Activated T-helper 2 cell treated with anti-CD3 and anti-CD28 coated beads, Interferon-gamma antibody, Interleukin-2, Interleukin-4, amounts not matched to agents 10 μg/mL and 5 μg/mL and 100 μg/mL, durations not matched to agents 14 hours and 24 hours and 36 hours (primary cell): ENCODE data around the gene CELA2B. TPM values are rescaled to one million over a fixed set of nuclear protein-coding genes. Genes with fewer than 3 reads are reported as not detected.
"Not testable (repeated sequence)": the region's sequence is repeated elsewhere in the genome, so short reads cannot be mapped to it uniquely, and the experiment has no call there.

Source experiments
- DNase-seq: peaks from one replicate; pipeline ENCODE4 v3.0.0; 2021; ENCODE audit warnings: low spot score
- H3K27ac Mint-ChIP-seq: one replicate; pipeline ENCODE4 v1.8.0; 2021; ENCODE audit warnings: mixed read lengths
- H3K27me3 Mint-ChIP-seq: one replicate; pipeline ENCODE4 v1.8.0; 2021; ENCODE audit warnings: low read depth, mixed read lengths
- H3K36me3 Mint-ChIP-seq: one replicate; pipeline ENCODE4 v1.8.0; 2021; ENCODE audit warnings: low read depth, mixed read lengths
- H3K4me1 Mint-ChIP-seq: one replicate; pipeline ENCODE4 v1.8.0; 2021; ENCODE audit warnings: low read depth, mixed read lengths
- H3K4me3 Mint-ChIP-seq: one replicate; pipeline ENCODE4 v1.8.0; 2021; ENCODE audit warnings: low read depth, mild to moderate bottlenecking, moderate library complexity, mixed read lengths
- H3K9me3 Mint-ChIP-seq: one replicate; pipeline ENCODE4 v1.8.0; 2021; ENCODE audit warnings: mixed read lengths
- intact Hi-C: fragments of 100-400 bp; cut with micrococcal nuclease; formaldehyde crosslinking; loops from one replicate; pipeline ENCODE4 v1.15.1; 2023
- total RNA-seq: library from RNA; stranded (reverse); gene quantifications from 2 replicates; pipeline ENCODE4 v1.2.3, GENCODE V29; 2022

CELA2B gene
- total RNA-seq, 1 donor from 2014 or later: not detected

DNA sequence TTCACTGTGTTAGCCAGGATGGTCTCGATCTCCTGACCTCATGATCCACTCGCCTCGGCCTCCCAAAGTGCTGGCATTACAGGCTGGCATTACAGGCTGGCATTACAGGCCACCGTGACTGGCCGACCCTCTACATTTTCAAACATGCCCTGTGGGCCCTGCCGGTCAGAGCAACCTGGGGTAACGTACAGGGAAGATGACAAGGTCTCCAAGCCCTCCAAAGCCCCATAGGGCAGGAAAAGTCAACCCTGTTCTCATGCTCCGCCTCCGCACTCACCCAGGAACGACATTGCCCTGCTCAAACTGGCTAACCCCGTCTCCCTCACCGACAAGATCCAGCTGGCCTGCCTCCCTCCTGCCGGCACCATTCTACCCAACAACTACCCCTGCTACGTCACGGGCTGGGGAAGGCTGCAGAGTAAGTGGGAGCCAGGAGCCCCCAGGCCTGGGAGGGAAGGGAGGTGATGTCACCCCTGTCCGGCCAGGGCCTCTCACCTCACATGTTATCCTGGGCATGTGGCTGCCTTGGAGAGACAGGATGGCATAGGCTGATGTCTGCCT is 7.2 kb downstream of the CELA2B start:
- H3K27me3 Mint-ChIP-seq, H3K4me1 Mint-ChIP-seq, DNase-seq, H3K27ac Mint-ChIP-seq, intact Hi-C loops, H3K36me3 Mint-ChIP-seq, H3K4me3 Mint-ChIP-seq, H3K9me3 Mint-ChIP-seq: not testable (repeated sequence)

DNA sequence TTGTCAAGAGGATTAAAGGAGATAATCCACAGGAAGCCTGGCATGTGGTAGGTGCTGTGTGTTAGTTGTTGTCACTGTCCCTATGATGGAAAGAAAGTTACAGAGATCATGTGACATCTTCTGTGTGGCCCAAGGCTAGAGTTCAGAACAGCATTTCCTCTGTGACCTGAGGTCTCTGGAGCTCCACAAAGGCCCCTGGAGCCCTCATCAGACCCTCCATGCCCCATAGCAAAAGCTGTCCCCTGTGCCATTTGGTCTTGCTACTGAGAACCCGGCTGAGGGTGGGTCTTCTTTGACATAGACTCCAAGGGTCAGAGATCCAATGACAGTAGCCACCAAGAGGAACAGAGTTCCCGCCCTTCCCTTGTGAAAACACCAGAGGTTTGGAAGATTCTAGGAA is 8.1 kb downstream of the CELA2B start:
- Mint-ChIP-seq H3K9me3 (no peaks in the 10 kb centered on the region), H3K36me3 (peaks cover 9% of the 10 kb centered on the region), H3K27me3 (no peaks in the 10 kb centered on the region), H3K27ac (no peak overlapping the region), H3K4me1 (no peaks in the 10 kb centered on the region), H3K4me3 (no peak overlapping the region)
- intact Hi-C loops: no loop called here
- DNase-seq: no peak

DNA sequence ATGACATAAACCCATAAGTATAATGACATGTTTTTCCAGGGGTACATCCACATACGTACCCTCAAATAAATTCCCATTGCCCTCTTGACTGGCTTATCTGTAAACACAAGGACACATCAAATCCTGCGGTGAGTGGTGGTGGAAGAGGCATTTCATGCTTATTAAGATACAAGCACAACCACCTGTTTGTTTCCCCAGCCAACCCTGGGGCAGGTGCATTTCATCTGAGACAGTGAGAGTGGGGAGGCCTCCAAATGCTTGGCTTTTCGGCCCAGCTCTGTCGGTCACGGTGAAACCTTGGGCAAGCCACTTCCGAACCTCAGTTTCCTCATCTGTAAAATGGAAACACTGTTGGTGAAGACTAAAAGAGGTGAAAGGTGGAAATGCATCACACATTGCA is 8.5 kb downstream of the CELA2B start:
- H3K27ac Mint-ChIP-seq, H3K27me3 Mint-ChIP-seq, H3K9me3 Mint-ChIP-seq, intact Hi-C loops, H3K4me1 Mint-ChIP-seq, DNase-seq, H3K4me3 Mint-ChIP-seq: not testable (repeated sequence)
- H3K36me3 Mint-ChIP-seq: peaks cover 14% of the 10 kb centered on the region

DNA sequence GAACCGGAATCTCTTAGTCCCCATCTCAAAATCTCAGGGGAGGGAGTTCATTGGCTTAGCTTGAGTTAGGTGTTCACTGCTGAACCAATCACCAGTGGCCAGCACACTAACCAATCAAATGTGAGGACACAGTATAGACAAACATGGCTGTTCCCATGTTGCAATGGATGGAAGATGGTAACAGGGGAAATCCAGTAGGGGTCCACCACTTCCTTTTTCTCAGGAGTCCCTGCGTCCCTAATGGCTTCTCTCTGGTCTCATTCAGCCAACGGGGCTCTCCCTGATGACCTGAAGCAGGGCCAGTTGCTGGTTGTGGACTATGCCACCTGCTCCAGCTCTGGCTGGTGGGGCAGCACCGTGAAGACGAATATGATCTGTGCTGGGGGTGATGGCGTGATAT is 9.7 kb downstream of the CELA2B start:
- Mint-ChIP-seq H3K27me3 (no peaks in the 10 kb centered on the region), H3K9me3 (no peaks in the 10 kb centered on the region), H3K4me1 (no peaks in the 10 kb centered on the region), H3K27ac (no peak overlapping the region), H3K36me3 (peaks cover 21% of the 10 kb centered on the region), H3K4me3 (no peak overlapping the region)
- intact Hi-C loops: no loop called here
- DNase-seq: no peak

DNA sequence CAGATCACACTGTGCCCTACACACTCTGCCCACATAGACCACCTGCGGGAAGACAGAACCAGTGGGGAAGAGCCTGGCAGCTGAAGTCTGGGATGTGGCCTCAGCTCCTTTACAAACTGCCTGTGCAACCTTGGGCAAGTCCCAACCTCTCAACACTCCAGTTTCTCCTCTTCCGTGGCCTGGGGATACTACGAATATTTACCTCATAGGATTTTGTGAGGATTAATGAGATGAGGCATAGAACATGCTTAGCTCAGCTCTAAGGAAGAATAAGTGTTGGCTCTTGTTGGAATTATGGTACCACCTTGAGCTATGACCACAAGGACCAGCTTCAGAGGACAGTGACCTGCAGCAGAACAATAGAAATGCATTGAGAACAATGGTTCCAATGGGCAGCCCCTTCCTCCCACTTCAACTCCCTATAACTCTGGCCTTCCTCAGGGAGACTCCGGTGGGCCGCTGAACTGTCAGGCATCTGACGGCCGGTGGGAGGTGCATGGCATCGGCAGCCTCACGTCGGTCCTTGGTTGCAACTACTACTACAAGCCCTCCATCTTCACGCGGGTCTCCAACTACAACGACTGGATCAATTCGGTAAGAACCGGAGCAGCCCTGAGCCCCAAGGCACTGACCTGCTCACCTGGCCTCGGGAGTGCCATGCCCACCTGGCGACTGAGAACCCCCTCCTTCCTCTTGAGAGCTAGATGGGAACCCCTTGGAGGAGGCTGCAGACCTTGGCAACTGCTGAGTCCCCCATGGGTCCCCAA is 11.1 kb downstream of the CELA2B start:
- DNase-seq, H3K4me3 Mint-ChIP-seq, H3K27ac Mint-ChIP-seq, H3K27me3 Mint-ChIP-seq, intact Hi-C loops, H3K9me3 Mint-ChIP-seq: not testable (repeated sequence)
- Mint-ChIP-seq H3K36me3 (peaks cover 28% of the 10 kb centered on the region), H3K4me1 (peaks cover 11% of the 10 kb centered on the region)

DNA sequence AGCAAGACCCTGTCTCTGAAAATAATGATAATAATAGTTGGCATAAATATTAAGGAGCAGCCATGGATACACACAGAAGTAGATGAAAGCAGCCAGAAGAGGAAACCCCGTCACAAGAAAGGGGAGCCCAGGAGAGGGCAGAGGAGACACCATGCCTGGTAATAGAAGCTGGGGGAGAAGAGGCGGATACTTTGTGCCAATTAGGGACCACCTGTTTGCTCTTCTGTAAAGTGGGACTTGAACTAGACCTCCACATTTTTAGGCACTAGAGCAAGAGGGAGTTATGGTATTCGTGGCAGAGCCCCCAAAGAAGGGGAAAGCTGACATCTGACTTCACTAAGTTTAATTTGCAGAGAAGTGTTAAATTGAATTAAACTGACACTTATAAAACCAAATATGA is 12.5 kb downstream of the CELA2B start:
- no peak for DNase-seq
- no peaks in the 10 kb centered on the region for H3K9me3 Mint-ChIP-seq
- intact Hi-C loops: no loop called here
- no peak overlapping the region for H3K4me3 Mint-ChIP-seq
- no peak overlapping the region for H3K27ac Mint-ChIP-seq
- H3K4me1 Mint-ChIP-seq: peaks cover 11% of the 10 kb centered on the region
- no peaks in the 10 kb centered on the region for H3K27me3 Mint-ChIP-seq
- H3K36me3 Mint-ChIP-seq: peaks cover 32% of the 10 kb centered on the region

DNA sequence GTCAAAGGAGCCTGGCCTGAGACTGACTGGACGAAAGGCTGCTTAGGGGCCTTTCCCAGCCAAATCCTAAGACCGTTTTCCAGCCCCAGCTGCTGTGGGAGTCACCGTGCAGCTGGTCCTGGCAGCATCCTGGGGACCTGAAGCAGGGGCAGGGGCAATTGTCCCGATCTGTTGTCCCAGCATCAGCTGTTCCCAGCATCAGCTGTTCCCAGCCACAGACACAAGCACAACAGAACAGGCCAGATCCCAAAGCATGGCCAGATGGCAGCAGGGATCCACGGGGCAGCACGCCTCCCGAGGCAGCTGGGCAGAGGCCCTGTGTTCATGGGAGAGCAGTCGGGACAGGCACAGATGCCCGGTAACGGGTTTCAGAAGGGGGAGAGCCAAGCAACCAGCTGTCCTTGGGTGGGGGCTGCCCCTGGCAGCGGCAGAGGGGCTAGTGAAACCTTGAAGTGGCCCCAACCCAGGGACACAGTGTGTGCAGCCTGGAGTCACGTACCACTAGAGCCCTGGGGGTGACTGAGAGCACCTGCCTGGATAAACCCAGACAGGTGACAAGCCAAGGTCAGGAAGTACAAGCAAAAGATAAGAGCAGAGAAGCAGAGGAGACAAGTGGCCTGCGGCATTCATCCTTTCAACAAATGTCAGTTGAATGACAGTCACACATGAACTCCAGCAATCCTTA is 13.3 kb downstream of the CELA2B start:
- Mint-ChIP-seq H3K9me3 (no peaks in the 10 kb centered on the region), H3K36me3 (peaks cover 32% of the 10 kb centered on the region), H3K4me1 (peaks cover 11% of the 10 kb centered on the region), H3K27ac (peak overlapping the region; percentile 38), H3K4me3 (no peak overlapping the region), H3K27me3 (no peaks in the 10 kb centered on the region)
- DNase-seq: no peak
- intact Hi-C loops: no loop called here

DNA sequence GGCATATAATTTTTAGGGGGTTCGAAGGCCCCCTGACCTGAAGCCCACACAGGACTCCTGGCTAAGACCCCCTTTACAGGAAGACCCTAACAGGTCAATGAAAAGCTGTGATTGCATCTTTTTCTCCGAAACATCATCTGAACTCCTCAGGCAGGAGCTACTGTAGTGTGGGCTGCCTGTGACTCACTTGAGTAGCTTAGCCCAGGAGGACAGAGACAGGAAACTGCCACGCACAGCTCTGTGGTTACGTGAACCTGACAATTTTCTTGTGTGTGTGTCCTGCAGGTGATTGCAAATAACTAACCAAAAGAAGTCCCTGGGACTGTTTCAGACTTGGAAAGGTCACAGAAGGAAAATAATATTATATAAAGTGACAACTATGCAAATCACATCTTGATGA is 15.1 kb downstream of the CELA2B start:
- H3K27ac Mint-ChIP-seq, intact Hi-C loops, H3K9me3 Mint-ChIP-seq, H3K4me3 Mint-ChIP-seq, H3K27me3 Mint-ChIP-seq, DNase-seq: not testable (repeated sequence)
- Mint-ChIP-seq H3K4me1 (peaks cover 11% of the 10 kb centered on the region), H3K36me3 (peaks cover 38% of the 10 kb centered on the region)

DNA sequence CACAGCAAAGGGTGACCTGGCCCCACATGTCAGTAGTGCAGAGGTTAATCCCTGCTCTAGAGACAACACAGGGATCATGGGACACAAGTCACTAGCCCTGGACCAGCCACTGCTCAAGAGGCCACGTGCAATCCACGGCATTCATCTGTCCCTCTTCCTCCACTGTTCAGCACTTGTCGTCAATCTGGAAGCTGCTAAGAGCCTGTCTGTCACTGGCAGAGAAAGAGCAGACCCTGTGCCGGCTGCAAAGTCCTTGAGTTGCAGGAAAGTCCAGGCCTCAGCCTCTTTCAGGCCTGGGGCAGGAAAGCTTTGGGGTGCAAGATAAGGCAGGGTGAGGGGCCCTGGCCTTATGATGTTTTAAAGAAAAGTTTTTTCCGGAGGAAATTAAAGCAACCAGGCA is 16.7 kb downstream of the CELA2B start:
- no peak for DNase-seq
- peaks cover 11% of the 10 kb centered on the region for H3K4me1 Mint-ChIP-seq
- intact Hi-C loops: no loop called here
- H3K27ac Mint-ChIP-seq: no peak overlapping the region
- H3K9me3 Mint-ChIP-seq: no peaks in the 10 kb centered on the region
- H3K4me3 Mint-ChIP-seq: no peak overlapping the region
- H3K27me3 Mint-ChIP-seq: no peaks in the 10 kb centered on the region
- peaks cover 43% of the 10 kb centered on the region for H3K36me3 Mint-ChIP-seq

DNA sequence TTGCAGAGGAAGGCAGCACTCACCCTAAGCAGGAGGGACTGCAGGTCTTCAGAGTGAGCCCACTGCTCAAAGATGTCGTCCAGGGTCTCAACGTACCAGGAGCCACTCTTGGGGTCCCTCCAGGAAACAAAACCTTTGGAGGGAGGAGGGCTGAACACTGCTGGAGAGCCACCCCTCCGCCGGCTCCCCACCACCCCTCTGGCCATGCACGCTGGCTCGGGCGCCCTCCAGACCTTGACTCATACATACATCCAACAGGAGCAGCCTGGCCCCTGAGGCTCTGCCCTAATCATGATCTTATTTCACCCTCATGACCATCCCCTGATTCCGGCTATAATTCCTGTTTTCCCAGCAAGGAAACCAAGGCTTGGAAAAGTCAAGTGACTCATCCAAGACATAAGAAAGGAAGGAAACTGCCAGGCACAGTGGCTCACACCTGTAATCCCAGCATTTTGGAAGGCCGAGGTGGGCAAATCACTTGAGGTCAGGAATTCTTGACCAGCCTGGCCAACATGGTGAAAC is 18.0 kb downstream of the CELA2B start:
- DNase-seq: no peak
- H3K4me3 Mint-ChIP-seq: no peak overlapping the region
- intact Hi-C loops: no loop called here
- peaks cover 11% of the 10 kb centered on the region for H3K4me1 Mint-ChIP-seq
- H3K36me3 Mint-ChIP-seq: peaks cover 47% of the 10 kb centered on the region
- no peak overlapping the region for H3K27ac Mint-ChIP-seq
- H3K9me3 Mint-ChIP-seq: no peaks in the 10 kb centered on the region
- H3K27me3 Mint-ChIP-seq: no peaks in the 10 kb centered on the region

DNA sequence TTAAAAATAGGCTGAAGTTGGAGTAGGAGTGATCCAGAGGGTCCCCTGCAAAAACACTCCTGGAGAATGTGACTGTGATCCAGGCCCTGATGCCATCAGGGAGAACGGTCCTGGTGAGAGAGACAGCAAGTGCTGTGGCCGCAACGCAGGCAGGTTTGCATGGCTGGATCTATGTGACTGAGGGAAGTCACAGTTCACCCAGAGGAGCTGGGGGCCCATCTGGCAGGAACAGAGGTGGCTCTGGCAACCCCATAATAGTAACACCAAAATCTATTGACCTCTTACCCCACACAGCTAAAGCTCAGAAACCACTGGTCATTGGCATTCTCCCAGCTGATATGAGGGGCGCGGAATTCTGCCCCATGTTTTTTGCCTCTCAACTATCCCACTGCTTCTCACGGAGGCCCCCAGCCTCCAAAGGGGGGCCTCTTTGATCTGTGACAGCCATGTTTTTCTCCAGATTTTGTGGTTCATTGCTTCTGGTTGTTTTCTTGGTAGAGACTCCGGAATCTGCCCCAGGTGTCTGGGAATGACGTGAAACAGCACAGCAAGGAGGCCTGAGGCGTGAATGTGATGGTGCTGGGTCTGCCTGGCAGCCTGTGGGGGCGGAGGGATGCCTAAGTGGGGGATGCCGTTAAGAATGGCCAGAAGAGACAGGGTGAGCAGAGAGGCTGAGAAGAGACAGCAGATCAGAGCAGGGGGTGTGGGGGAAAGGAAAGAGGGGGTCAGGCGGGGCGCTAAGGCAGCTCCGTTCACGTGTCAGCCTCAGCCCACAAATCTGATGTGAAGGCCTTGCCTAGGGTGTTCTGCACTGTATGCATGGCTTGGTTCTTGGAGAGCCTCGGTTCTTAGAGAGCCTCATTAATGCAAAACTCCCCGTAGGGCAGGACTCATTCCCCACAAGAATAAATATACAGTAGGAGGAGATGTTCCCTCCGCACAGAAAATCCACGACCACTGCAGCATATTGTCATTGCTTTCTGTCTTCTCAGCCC is 24.6 kb downstream of the CELA2B start:
- no peaks in the 10 kb centered on the region for H3K27me3 Mint-ChIP-seq
- H3K4me3 Mint-ChIP-seq: no peak overlapping the region
- intact Hi-C loops: no loop called here
- peaks cover 36% of the 10 kb centered on the region for H3K36me3 Mint-ChIP-seq
- no peaks in the 10 kb centered on the region for H3K4me1 Mint-ChIP-seq
- H3K27ac Mint-ChIP-seq: no peak overlapping the region
- no peaks in the 10 kb centered on the region for H3K9me3 Mint-ChIP-seq
- no peak for DNase-seq

DNA sequence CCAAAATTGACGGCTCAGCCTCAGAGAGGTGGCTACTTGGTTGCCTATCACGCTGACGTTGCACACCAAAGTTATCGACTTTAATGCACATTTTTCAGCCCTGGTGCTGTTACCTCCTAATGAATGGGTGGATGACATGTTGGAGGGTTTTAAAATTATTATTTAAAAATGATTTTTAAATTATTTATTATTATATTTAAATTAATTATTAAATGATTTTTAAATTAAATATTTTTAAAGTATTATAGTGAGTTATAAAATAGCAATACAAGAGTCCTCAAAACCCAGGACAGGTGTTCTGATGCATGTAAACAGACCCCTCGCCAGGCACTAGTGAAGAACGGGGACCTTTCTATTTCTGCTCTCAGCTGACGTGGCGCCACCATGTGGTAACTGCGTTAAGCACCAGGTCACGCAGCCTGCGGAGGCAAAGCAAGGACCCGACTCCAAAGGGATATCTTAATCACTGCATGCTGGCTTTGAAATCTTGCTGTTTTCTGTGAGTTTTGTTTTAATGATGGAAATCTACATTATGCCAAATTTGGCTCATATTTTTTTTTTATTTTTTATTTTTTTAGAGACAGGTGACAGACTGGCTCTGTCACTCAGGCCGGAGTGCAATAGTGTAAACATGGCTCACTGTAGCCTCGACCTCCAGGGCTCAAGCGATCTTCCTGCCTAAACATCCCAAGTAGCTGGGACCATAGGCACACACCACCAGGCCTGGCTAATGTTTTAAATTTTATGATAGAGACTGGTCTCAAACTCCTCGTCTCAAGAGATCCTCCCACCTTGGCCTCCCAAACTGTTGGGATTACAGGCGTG is 25.5 kb downstream of the CELA2B start:
- no peak overlapping the region for H3K4me3 Mint-ChIP-seq
- H3K36me3 Mint-ChIP-seq: peaks cover 26% of the 10 kb centered on the region
- no peak for DNase-seq
- no peak overlapping the region for H3K27ac Mint-ChIP-seq
- no peaks in the 10 kb centered on the region for H3K9me3 Mint-ChIP-seq
- no peaks in the 10 kb centered on the region for H3K27me3 Mint-ChIP-seq
- H3K4me1 Mint-ChIP-seq: no peaks in the 10 kb centered on the region
- intact Hi-C loops: no loop called here
